IMR-90 (cell line): ENCODE data around the gene TIPRL. TPM values are rescaled to one million over a fixed set of nuclear protein-coding genes. Genes with fewer than 3 reads are reported as not detected.

ENCODE experiments used
- ATAC-seq: fragments of 200-7000 bp; cut with Tn5 transposase; 2 replicates; pipeline ENCODE4 v1.9.1; 2020; ENCODE audit warnings: low read depth, mild to moderate bottlenecking, moderate library complexity
- BruUV-seq: library from RNA; stranded (reverse); fragments of 400-500 nt; replicated peaks from 2 replicates; lab custom pipeline; 2021; lab: Mats Ljungman, UMichigan
- CTCF ChIA-PET: fragments of 300-600 bp; formaldehyde crosslinking; extraction: SDS; loops from one replicate; lab custom pipeline; 2021; ENCODE audit warnings: antibody characterized with exemption; lab: Yijun Ruan, JAX
- POLR2A ChIA-PET: fragments of 300-600 bp; sonication (Branson Sonifier 250); formaldehyde crosslinking; loops from one replicate; lab custom pipeline; 2022; ENCODE audit warnings: antibody characterized with exemption; ENCODE audit not compliant: unreplicated experiment; lab: Charles Lee
- DNase-seq: peaks from one replicate; pipeline ENCODE4 v3.0.0; 2013
- H2AFZ ChIP-seq: replicated peaks from 2 replicates; pipeline ENCODE3; 2013; ENCODE audit warnings: low read length, mild to moderate bottlenecking; ENCODE audit not compliant: poor library complexity
- H2AK5ac ChIP-seq: 2 replicates; pipeline ENCODE4 v1.6.1; 2013; ENCODE audit warnings: low read depth, low read length, inconsistent platforms
- H2AK9ac ChIP-seq: replicated peaks from 2 replicates; pipeline ENCODE3; 2013; ENCODE audit warnings: mild to moderate bottlenecking, low read depth, low read length, moderate library complexity; ENCODE audit not compliant: poor library complexity
- H2BK120ac ChIP-seq: 2 replicates; pipeline ENCODE4 v1.6.1; 2013; ENCODE audit warnings: low read depth, low read length, inconsistent platforms
- H2BK15ac ChIP-seq: 3 replicates; pipeline ENCODE4 v1.6.1; 2013; ENCODE audit warnings: low read depth, low read length, inconsistent platforms
- H2BK20ac ChIP-seq: 2 replicates; pipeline ENCODE4 v1.6.1; 2013; ENCODE audit warnings: low read depth, mild to moderate bottlenecking, inconsistent platforms, low read length, moderate library complexity
- H2BK5ac ChIP-seq: 2 replicates; pipeline ENCODE4 v1.6.1; 2013; ENCODE audit warnings: mild to moderate bottlenecking, low read depth, low read length, inconsistent platforms; ENCODE audit not compliant: poor library complexity, severe bottlenecking
- H3K14ac ChIP-seq: replicated peaks from 2 replicates; pipeline ENCODE4 v1.6.1; 2013; ENCODE audit warnings: low read depth, low read length, inconsistent platforms
- H3K18ac ChIP-seq: 2 replicates; pipeline ENCODE4 v1.6.1; 2013; ENCODE audit warnings: low read depth, low read length, control low read depth
- H3K23ac ChIP-seq: 2 replicates; pipeline ENCODE4 v1.6.1; 2013; ENCODE audit warnings: low read depth, low read length, inconsistent platforms
- H3K27ac ChIP-seq: 2 replicates; pipeline ENCODE4 v1.5.1; 2013; ENCODE audit warnings: mild to moderate bottlenecking, control low read depth, low read length; ENCODE audit not compliant: insufficient read depth
- H3K27me3 ChIP-seq: 2 replicates; pipeline ENCODE4 v1.6.1; 2013; ENCODE audit warnings: low read length; ENCODE audit not compliant: control insufficient read depth, insufficient read depth
- H3K36me3 ChIP-seq: 2 replicates; pipeline ENCODE4 v1.6.1; 2013; ENCODE audit warnings: low read length, mixed read lengths; ENCODE audit not compliant: control insufficient read depth, insufficient read depth
- H3K4ac ChIP-seq: 2 replicates; pipeline ENCODE4 v1.6.1; 2013; ENCODE audit warnings: low read depth, low read length, inconsistent platforms
- H3K4me1 ChIP-seq: 2 replicates; pipeline ENCODE4 v1.6.1; 2013; ENCODE audit warnings: low read length, mixed read lengths; ENCODE audit not compliant: control insufficient read depth, insufficient read depth
- H3K4me2 ChIP-seq: 2 replicates; pipeline ENCODE4 v1.6.1; 2013; ENCODE audit warnings: low read depth, mild to moderate bottlenecking, control low read depth, low read length, moderate library complexity
- H3K4me3 ChIP-seq: 2 replicates; pipeline ENCODE4 v1.5.1; 2013; ENCODE audit warnings: low read depth, mild to moderate bottlenecking, control low read depth, low read length, moderate library complexity; ENCODE audit not compliant: insufficient read depth
- H3K56ac ChIP-seq: 2 replicates; pipeline ENCODE4 v1.6.1; 2013; ENCODE audit warnings: low read length, inconsistent platforms; ENCODE audit not compliant: insufficient read depth; ENCODE audit errors: extremely low read depth
- H3K79me1 ChIP-seq, 2 experiments: 2 replicates each; pipeline ENCODE4 v1.6.1; 2013; ENCODE audit warnings: low read length in 2 of 2, inconsistent platforms in 1 of 2, low read depth in 1 of 2
- H3K9ac ChIP-seq: 2 replicates; pipeline ENCODE4 v1.6.1; 2013; ENCODE audit warnings: low read depth, low read length, control low read depth
- H3K9me1 ChIP-seq: 2 replicates; pipeline ENCODE4 v1.6.1; 2013; ENCODE audit warnings: low read length, inconsistent platforms; ENCODE audit not compliant: insufficient read depth
- H3K9me3 ChIP-seq: 2 replicates; pipeline ENCODE4 v1.6.1; 2013; ENCODE audit warnings: low read length; ENCODE audit not compliant: control insufficient read depth, insufficient read depth
- H4K20me1 ChIP-seq: 2 replicates; pipeline ENCODE4 v1.6.1; 2013; ENCODE audit warnings: low read length, inconsistent platforms; ENCODE audit not compliant: insufficient read depth
- H4K5ac ChIP-seq: 2 replicates; pipeline ENCODE4 v1.6.1; 2013; ENCODE audit warnings: mild to moderate bottlenecking, low read depth, low read length, control low read depth
- H4K8ac ChIP-seq, 2 experiments: 2 replicates each; pipeline ENCODE4 v1.6.1; 2013; ENCODE audit warnings: low read depth in 2 of 2, low read length in 2 of 2, control low read depth in 1 of 2, inconsistent platforms in 1 of 2
- H4K91ac ChIP-seq: 2 replicates; pipeline ENCODE4 v1.6.1; 2013; ENCODE audit warnings: low read depth, low read length, inconsistent platforms; ENCODE audit not compliant: insufficient read depth
- BHLHE40 ChIP-seq: fragments of 150-350 bp; IDR thresholded peaks from 2 replicates; pipeline ENCODE4 v1.6.1; 2016; ENCODE audit warnings: mild to moderate bottlenecking, low read depth, low read length
- CEBPB ChIP-seq: IDR thresholded peaks from 2 replicates; pipeline ENCODE4 v1.6.1; 2012; ENCODE audit warnings: low read depth, low read length, improper control_type of control experiment
- CHD1 ChIP-seq: IDR thresholded peaks from 2 replicates; pipeline ENCODE4 v1.6.1; 2012; ENCODE audit warnings: low read depth, low read length, improper control_type of control experiment
- FOS ChIP-seq: fragments of 150-350 bp; IDR thresholded peaks from 2 replicates; pipeline ENCODE4 v1.6.1; 2016; ENCODE audit warnings: low read depth, low read length
- MAFK ChIP-seq: IDR thresholded peaks from 2 replicates; pipeline ENCODE4 v1.6.1; 2012; ENCODE audit warnings: low read depth, low read length, improper control_type of control experiment
- MAZ ChIP-seq: IDR thresholded peaks from 2 replicates; pipeline ENCODE4 v1.6.1; 2012; ENCODE audit warnings: low read depth, mild to moderate bottlenecking, low read length, improper control_type of control experiment, moderate library complexity, borderline replicate concordance
- MXI1 ChIP-seq: IDR thresholded peaks from 2 replicates; pipeline ENCODE4 v1.6.1; 2012; ENCODE audit warnings: low read depth, mild to moderate bottlenecking, low read length, moderate library complexity, borderline replicate concordance
- NFE2L2 ChIP-seq: fragments of 150-350 bp; IDR thresholded peaks from 2 replicates; pipeline ENCODE4 v1.6.1; 2016; ENCODE audit warnings: low read depth, mild to moderate bottlenecking, low read length
- RAD21 ChIP-seq: IDR thresholded peaks from 2 replicates; pipeline ENCODE4 v1.6.1; 2012; ENCODE audit warnings: low read length, improper control_type of control experiment
- RCOR1 ChIP-seq: IDR thresholded peaks from 2 replicates; pipeline ENCODE4 v1.6.1; 2012; ENCODE audit warnings: mild to moderate bottlenecking, low read length, improper control_type of control experiment; ENCODE audit not compliant: insufficient replicate concordance
- RFX5 ChIP-seq: IDR thresholded peaks from 2 replicates; pipeline ENCODE4 v1.8.0; 2012; ENCODE audit warnings: low read depth, mild to moderate bottlenecking, low read length, moderate library complexity
- SMC3 ChIP-seq: fragments of 150-350 bp; IDR thresholded peaks from 2 replicates; pipeline ENCODE4 v1.6.1; 2016; ENCODE audit warnings: low read depth, mild to moderate bottlenecking, antibody characterized with exemption, low read length, moderate library complexity
- WGBS, 2 experiments: methylation state at CpG; one replicate each; pipeline versions ENCODE4 v1.1.5 to v1.1.7; 2013; ENCODE audit warnings: missing lambda C conversion rate in 2 of 2; ENCODE audit not compliant: insufficient read length in 1 of 2; ENCODE audit errors: extremely low coverage in 2 of 2; 5-methylcytosine and 5-hydroxymethylcytosine counted together
- dilution Hi-C: fragments of 300-500 bp; cut with HindIII; formaldehyde crosslinking; loops from one replicate; pipeline ENCODE4 v1.14.3; 2018; ENCODE audit warnings: low sequenced_read_pairs; ENCODE audit not compliant: unreplicated experiment
- in situ Hi-C: fragments of 300-500 bp; cut with MboI; formaldehyde crosslinking; loops from 3 replicates; pipeline ENCODE4 v1.14.3; 2019; ENCODE audit warnings: low sequenced_read_pairs, inconsistent platforms, mixed read lengths
- intact Hi-C: fragments of 100-400 bp; cut with micrococcal nuclease; formaldehyde crosslinking; loops from 2 replicates; pipeline ENCODE4 v1.10.0; 2022
- polyA plus RNA-seq, 3 experiments: library from polyadenylated mRNA; depleted of rRNA; stranded (reverse); fragments of >200 nt; gene quantifications; 2 replicates each; pipeline ENCODE4 v1.2.3, GENCODE V29; 2012; ENCODE audit warnings: low replicate concordance in 1 of 3
- total RNA-seq: library from RNA; depleted of rRNA; stranded (reverse); fragments of >200 nt; gene quantifications from 2 replicates; pipeline ENCODE4 v1.2.3, GENCODE V29; 2012
- TF ChIP-seq, protein P1 (sequence below): conservative IDR thresholded peaks from 2 replicates; pipeline ENCODE4 v1.5.1; 2012; ENCODE audit warnings: mild to moderate bottlenecking, low read depth, low read length, improper control_type of control experiment
- TF ChIP-seq, protein P2 (sequence below): fragments of 150-350 bp; IDR thresholded peaks from 2 replicates; pipeline ENCODE4 v1.6.1; 2016; ENCODE audit warnings: low read depth, mild to moderate bottlenecking, low read length, moderate library complexity, borderline replicate concordance
- TF ChIP-seq, protein P3 (sequence below): fragments of 150-350 bp; IDR thresholded peaks from 2 replicates; pipeline ENCODE4 v1.6.1; 2017; ENCODE audit warnings: mild to moderate bottlenecking, antibody characterized with exemption, low read length, low read depth

TIPRL gene
- total and polyA plus RNA-seq, 2 of the 4 experiments (the other 2 are of a cell fraction): 15.4 to 23.8 TPM

DNA sequence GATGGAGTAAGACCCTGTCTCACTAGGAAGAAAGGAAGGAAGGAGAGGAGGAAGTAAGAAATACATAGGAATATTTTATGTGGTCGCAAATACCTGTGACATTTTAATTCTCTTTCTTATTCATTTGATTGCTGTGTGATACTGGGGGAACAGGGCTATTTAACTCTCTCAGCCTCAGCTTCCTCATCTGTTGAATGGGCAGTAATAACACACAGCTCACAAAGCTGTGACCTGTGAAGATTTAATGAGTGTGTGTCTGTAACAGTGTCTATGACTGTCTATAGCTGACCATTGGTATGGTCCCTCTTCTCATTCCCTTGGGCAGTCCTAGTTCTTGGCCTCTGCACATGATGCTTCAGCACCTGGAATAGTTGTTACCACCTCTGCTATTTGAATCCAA lies 28.5 kb upstream of the TIPRL start:
- Histone ChIP-seq H3K4me1 (no peaks in the 10 kb centered on the region), H3K23ac (no peak overlapping the region), H2AFZ (no peak overlapping the region), H3K79me1 (no peaks in the 10 kb centered on the region), H3K27ac (no peak overlapping the region), H3K9me1 (no peaks in the 10 kb centered on the region), H4K5ac (no peak overlapping the region), H2BK15ac (no peak overlapping the region), H3K4me2 (no peak overlapping the region), H3K4ac (no peak overlapping the region), H3K56ac (no peak overlapping the region), H3K9ac (no peak overlapping the region), H4K8ac (no peak overlapping the region), H4K20me1 (no peaks in the 10 kb centered on the region), H2BK5ac (no peak overlapping the region), H3K36me3 (no peaks in the 10 kb centered on the region), H2BK120ac (no peak overlapping the region), H2BK20ac (no peak overlapping the region), H3K18ac (no peak overlapping the region), H3K14ac (no peak overlapping the region), H2AK5ac (no peak overlapping the region), H3K9me3 (no peaks in the 10 kb centered on the region), H4K91ac (no peak overlapping the region), H3K4me3 (no peak overlapping the region), H3K27me3 (no peaks in the 10 kb centered on the region), H2AK9ac (no peak overlapping the region)
- intact Hi-C loops: no loop called here
- ATAC-seq (no peak), DNase-seq (no peak)
- in situ Hi-C loops: no loop called here
- TF ChIP-seq MAFK: no peak
- no peak for TF ChIP-seq BHLHE40
- no peak for TF ChIP-seq RAD21
- TF ChIP-seq, protein P1, sequence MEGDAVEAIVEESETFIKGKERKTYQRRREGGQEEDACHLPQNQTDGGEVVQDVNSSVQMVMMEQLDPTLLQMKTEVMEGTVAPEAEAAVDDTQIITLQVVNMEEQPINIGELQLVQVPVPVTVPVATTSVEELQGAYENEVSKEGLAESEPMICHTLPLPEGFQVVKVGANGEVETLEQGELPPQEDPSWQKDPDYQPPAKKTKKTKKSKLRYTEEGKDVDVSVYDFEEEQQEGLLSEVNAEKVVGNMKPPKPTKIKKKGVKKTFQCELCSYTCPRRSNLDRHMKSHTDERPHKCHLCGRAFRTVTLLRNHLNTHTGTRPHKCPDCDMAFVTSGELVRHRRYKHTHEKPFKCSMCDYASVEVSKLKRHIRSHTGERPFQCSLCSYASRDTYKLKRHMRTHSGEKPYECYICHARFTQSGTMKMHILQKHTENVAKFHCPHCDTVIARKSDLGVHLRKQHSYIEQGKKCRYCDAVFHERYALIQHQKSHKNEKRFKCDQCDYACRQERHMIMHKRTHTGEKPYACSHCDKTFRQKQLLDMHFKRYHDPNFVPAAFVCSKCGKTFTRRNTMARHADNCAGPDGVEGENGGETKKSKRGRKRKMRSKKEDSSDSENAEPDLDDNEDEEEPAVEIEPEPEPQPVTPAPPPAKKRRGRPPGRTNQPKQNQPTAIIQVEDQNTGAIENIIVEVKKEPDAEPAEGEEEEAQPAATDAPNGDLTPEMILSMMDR: no peak
- no peak for TF ChIP-seq SMC3
- TF ChIP-seq MAZ: no peak
- no peak for TF ChIP-seq RCOR1
- no peak for TF ChIP-seq CEBPB
- TF ChIP-seq, protein P2, sequence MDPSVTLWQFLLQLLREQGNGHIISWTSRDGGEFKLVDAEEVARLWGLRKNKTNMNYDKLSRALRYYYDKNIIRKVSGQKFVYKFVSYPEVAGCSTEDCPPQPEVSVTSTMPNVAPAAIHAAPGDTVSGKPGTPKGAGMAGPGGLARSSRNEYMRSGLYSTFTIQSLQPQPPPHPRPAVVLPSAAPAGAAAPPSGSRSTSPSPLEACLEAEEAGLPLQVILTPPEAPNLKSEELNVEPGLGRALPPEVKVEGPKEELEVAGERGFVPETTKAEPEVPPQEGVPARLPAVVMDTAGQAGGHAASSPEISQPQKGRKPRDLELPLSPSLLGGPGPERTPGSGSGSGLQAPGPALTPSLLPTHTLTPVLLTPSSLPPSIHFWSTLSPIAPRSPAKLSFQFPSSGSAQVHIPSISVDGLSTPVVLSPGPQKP: no peak
- no peak for TF ChIP-seq RFX5
- no peak for TF ChIP-seq CHD1
- no peak for TF ChIP-seq NFE2L2
- TF ChIP-seq FOS: no peak
- no peak for TF ChIP-seq MXI1
- TF ChIP-seq, protein P3, sequence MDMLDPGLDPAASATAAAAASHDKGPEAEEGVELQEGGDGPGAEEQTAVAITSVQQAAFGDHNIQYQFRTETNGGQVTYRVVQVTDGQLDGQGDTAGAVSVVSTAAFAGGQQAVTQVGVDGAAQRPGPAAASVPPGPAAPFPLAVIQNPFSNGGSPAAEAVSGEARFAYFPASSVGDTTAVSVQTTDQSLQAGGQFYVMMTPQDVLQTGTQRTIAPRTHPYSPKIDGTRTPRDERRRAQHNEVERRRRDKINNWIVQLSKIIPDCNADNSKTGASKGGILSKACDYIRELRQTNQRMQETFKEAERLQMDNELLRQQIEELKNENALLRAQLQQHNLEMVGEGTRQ: no peak
- BruUV-seq: no TSS peak
- no CpG with 5 or more reads among the region's 1 CpG for WGBS, 2 experiments
- dilution Hi-C loops: no loop called here
- ChIA-PET POLR2A (no interaction called here), CTCF (no interaction called here)
